Measurements from ENCODE around the gene SCP2D1.

The SCP2D1 gene

DNA sequence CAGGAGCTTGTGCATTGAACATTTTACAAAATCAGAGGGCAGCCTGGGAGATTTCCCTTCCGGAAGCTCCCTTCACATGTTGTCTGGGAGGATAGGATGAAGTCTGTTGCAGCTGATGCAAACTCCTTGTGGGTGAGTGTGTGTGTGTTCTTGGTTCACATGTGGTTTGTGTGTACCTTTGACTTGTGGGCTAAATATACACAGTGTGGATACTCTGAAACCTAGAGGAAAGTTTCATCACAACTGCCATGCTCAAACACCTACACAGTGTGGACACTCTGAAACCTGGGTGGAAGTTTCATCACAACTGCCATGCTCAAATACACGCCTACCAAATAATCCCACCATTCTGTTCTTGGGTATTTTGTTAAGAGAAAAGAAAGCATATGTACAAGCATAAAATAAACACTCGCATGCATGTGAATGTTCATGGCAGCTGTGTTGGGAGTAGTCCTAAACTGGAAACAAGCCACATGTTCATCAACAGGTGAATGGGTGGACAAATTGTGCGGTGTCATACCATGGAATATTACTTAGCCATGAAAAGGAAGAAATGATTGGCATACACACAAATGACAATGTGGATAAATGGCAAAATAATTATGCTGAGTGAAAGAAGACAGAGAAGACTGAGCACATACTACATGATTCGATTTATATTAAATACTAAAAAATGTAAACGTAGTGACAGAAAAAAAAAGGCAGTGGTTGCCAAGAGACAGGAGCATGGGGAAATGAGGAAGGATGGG lies 1.8 kb downstream of the SCP2D1 start:
- no peak for DNase-seq

DNA sequence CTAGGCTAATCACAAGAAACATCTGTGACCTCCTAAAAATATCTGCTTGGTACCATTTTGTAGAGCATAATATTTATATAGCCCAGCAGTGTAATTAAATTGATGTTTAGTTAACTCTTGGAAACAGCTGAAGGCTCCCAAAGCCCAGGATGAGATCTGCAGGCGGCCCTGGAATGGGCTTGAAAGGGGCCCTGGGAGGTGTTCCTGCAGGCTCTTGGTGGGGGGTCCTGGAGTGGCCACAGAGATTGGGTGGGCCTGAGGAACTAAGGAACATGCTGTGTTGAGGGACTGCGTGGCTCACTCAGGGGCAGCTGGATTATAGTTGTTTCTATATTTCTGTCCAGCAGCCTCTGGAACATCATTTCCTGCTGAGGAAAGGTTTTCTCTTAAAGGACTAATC lies 9.2 kb downstream of the SCP2D1 start:
- DNase-seq, result no peak

DNA sequence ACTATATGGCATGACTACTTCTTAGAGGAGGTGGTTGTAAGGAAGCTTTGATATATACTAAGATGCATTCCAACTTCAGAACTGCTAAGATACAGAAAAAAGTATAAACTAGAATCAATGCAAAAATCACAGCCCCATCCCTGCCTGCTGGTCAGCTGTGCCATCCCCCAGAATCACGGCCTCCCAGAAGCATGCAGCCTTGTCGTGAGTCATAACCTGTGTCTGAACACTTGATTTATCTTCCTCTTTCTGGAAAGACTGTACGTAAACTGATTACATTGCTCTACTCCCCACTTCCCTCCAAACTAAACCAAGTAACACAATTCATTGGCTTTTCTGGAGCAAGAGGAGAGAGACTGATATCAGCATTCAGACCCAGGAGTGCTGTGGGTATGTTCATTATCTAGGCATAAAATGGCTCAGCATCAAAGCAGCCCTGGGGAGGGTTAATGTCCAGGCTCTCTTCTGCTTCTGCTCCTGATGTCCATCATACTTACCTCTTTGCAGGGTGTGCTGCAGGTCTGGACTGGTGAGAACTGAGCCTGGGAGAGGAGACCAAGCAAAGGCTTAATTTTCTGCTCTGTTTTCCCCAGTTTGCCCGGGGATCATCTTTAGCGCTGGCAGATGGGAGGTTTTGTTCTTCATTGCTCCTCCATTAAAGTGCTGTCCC lies 18.4 kb downstream of the SCP2D1 start:
- DNase-seq, result peak in 1 of 2 experiments; percentile 1

DNA sequence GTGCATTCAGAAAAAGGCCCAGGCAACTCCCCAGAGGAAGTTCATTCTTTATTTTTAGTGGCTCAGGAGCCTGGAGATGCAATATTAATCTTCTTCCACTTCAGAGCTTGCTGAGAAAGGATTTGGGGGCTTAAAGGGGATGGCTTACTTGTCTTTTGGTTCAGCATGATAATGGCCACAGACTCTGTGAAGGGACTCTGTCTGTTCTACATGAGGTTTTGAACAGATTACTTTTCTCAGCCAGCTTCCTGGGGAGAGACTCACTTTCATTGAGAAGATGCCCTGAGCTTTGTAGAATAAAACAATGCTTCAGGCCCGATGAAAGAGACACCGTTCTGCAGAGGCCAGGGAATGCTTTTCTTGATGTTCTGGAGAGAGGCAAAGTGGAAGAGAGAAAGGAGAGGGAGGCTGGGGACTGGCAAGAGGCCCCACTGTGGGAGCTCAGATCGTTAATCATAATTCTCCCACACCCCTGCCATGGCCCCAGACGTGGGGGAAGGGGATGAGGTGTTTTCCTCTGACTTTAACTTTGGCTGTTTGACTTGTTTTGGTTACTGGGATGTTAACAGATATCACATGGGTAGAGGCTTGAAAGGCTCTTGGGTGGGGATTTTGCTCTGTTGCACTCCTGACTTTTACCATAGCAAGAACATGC lies 19.1 kb downstream of the SCP2D1 start:
- no peak for DNase-seq

DNA sequence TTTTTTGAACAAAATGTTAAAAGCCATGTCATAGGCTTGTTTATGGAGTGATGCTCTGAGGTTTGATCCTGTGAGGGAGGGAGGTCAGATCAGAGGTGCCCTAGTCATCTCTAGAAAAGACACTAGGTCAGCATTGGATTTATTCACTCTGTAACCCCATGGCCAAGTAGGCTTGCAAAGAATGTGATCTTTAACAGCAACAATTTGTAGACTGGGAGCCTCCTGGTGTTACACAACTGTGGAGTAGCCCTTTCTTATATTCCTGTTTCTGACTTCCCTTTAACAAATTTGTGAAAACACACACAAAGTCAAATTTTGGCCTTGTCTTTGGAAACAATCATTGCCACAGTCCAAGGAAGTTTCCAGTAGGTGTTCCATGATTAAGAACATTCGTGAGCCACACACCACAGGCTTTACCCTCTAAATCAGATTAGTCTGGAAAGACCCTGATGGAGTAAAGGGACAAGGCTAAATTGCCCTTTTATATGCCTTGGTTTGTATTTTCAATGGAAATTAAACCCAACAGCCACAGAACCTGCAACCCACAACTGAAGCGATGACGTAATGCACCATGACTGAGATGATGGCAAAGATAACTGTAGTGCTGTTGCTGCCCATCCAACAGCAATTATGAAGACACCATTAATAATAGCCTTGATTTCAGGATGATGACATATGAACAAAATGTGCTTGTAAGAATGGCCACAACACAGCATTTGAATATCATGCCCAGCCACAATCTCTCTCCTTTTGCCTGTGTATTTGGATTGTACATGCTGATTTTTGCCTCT lies 22.1 kb downstream of the SCP2D1 start:
- no peak for DNase-seq

DNA sequence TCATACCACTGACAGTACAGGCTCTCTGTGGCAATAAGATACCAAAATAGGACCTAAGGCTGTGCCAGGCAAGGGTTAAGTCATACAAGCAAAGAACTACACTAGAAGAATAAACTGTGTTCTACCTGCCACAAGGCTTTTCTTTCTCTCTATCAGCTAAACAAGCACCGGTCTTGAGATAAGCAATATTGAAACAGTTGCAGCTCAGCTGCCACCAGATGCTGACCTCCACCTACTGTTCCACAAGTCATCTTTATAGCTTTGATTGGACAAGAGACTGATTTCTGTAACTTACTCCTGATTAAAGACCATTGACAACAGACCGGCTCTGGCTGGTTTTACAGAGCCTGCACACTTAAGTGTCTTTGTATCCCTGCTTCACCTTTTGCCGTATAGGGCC lies 24.1 kb downstream of the SCP2D1 start:
- DNase-seq, result no peak

DNA sequence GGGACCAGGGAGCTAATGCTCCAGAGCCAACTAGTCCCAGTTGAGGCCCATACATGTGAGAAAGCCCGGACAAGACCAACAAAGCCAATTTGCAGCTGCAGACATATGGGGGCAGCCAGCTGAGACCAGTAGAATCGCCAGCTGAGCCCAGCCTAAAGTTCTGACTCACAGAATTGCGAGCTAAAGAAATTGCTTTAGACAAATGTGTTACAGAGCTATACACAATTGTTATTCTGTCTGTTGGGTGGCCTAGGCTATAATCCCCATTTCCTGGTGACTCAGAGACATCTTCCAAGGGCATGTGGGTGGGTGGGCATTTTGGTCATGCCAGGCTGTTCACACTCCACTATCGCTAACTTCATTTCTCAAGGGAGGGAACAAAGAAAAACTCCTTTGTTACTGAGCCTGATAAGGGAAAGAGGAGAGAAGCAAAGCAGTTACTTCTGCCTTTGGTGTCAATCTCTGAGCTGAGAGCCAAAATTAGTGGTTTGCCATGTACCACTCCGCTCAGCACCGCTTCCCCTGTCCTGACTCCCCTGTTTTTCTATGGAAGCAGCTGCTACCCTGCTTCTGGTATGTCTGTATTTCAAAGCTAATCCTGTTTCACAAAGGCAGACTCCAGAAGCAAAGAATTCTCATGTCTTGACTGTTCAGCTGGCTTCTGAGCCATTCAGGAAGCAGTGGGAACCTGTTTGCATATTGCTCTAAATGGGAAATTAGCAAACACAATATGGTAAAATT lies 26.1 kb downstream of the SCP2D1 start:
- DNase-seq, result no peak

DNA sequence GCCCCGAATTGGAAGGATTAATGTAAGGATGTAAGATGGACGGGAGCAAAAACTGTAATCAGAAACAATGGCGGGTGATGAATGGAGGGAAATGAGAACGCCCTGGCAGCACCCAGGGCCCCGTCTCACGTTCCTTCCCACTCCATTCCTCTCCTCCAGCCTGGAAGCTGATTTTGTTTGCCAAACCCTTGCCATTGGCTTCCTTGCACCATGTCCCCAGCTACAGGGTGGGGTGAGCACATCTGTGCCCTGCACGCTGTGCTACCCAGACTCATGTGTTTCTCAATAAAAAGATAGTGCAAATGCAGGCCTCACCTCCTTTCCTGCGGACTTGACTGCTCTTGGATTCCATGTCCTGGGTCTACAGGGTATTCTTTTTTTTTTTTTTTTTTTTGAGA lies 26.7 kb downstream of the SCP2D1 start:
- DNase-seq, result no peak

DNA sequence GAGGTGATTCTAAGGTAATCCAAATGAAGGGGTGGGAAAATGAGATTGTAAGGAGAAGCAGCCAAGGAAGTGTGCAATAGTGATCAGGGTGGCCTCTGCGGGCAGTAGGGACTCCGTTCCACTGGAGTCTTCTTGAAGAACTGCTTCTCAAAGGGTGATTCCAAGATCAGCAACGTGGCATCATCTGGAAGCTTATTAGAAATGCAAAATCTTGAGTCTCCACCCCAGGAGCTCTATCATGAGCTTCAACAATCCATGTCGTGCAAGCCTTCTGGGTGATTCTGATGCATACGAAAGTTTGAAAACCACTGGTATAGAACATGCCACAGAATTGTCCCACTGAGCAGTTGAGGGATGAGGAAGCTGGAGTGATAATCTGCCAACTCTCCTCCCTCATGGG lies 31.4 kb downstream of the SCP2D1 start:
- no peak for DNase-seq

DNA sequence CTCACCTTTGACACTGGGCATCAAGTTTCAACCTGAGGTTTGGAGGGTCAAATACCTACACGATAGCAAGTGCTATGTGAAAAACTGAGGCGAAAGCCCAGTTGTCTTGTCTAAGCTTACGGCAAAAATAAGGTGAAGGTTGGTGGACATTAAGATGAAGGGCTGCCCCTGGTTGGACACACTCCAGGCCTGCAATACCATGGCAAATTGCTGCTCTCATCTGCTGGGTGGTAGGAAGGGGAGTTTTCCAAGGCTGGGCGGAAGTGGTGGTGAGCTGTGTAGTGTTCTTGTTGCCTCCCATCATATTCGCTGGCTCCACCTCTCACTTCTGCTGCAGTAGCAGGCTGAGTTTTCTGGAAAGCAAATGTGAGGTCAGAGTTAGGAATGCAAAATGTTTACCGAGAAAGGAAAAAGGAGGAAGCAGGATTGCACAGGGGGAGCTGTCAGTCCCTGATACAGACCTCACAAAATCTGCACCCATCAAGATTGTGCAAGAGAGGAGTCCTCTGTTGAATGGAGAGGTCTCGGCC lies 33.7 kb downstream of the SCP2D1 start:
- no peak for DNase-seq

DNA sequence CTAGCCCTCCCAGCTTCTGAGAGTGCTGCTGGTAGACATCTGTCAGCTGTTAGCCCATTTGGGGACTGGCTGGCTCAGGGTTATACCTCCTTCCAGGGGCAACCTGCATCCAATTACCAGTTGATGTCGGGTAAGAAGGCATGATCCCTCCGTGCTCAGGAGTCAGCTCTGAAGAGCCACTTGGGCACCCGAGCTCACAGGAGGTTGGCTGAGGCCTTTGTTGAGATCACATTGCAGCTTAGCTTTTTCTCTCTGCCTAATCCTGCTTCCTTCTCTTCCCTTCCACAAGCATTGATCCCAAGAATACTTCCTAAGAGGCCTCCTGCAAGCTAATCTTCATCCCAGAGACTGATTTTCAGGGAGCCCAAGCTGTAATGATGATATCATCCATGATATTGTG lies 35.5 kb downstream of the SCP2D1 start:
- DNase-seq, result no peak

DNA sequence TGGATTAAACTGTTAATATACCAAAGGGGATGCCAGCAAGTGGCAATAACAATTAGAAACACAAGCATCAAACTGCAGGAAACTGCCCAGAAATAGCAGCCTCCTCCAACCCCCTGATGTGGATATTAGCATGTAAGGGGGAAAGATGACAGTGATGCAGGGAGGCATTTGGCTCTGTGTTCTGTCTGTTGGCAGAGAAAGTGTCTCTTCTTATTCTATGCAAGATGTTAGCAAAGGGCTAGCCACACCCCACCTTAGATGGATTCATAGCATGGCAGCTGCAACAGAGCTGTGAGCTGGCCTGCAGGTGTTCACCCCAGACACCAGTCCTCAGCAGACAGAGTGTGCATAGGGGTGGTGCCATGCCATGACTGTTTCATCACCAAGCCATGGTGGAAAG lies 38.0 kb downstream of the SCP2D1 start:
- no peak for DNase-seq

DNA sequence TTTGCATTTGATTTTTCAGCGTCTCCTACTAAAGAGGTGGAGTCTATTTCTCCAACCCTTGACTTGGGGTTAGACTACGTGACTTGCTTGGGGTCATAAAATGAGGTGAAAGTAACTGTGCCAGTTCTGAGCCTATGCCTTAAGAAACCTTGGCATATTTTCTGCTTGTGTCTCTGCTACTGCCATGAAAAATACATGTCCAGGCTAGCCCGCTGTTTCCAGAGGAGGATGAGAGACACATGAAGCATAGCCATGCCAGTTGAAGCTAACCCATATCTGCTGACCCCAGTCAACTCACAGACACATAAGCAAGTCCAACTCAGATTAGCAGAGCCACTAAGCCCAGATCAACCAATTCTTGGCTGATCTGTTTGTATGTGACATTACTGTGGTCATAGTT lies 38.7 kb downstream of the SCP2D1 start:
- no peak for DNase-seq

DNA sequence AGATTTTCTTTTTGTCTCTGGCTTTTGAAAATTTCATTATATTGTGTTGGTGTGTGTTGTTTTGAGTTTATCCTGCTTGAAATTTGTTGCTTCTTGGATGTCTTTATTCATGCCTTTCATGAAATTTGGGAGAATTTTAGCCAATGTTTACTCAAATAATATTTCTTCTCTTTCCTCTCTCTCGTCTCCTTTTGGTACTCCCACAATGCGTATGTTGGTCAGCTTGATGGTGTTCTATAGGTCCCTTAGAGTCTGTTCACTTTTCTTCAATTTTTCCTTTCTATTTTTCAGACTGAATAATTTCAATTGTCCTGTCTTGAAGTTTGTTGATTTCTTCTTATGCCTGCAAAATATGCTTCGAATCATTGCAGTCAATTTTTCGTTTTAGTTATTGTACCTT lies 39.6 kb downstream of the SCP2D1 start:
- no peak for DNase-seq

DNA sequence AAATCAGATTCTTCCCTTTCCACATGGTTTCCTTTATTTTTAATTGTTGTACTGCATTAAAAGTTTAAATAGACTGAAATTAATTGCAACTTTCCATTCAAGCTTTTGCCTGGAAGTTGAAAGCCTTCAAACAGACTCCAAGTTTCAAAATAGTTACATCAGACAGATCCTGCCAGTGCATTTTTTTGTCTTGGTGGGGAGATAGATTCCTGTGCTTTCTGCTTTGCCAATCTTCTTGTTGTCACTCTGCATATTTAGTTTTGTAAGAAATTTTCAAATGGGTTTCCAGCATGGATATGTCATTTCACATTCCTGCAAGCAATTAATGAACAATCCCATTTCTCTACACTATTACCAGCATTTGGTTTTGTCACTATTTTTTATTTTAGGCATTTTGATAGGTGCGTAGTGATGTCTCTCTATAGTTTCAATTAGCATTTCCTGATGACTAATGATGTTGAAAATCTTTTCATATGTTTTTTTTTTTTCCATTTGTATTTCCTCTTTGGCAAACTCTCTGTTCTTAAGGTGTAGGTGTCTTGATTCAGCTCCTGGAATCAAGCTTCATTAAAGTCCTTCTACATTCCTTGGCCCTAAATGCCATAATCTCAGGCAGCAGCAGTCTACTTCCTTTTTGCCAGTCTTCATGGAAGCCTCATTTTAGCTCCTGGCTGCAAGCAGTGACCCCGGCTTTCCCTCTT lies 40.5 kb downstream of the SCP2D1 start:
- DNase-seq, result no peak

DNA sequence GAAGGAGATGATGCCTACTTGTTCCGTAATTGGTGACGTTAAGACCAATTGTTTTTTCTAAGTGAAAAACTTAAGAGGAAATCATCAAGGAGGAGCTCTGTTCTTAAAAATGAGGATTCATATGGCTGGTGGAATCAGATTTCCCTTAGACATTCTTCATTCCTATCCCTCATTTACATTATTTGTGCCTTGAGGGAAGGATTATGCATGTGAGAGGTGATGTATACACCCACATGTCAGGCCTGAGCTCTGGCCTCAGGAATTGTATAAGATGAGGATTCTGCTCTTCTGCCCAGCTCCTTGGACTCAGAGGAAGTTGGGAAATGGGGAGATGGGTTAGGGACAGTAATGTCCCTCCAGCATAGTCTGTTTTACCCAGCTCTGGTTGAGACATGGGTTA lies 42.3 kb downstream of the SCP2D1 start:
- DNase-seq, result no peak

DNA sequence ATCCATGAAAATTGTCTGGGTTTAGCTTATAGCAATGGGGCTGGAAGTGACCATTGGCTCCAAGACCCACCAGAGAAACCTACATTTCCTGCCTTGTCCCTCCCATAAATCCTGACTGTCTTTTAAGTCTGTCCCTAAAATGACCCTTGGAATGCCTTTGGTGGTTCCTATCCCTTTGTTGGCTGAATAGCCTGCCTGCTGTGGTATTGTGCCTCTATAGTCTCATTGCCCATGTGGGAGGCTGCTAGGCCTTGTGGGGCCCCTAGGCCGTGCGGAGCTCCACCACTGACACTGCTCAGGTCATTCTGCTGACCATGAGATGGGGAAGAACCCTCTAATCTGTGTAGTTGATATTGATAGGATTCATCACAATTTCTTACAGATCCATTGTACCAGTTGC lies 43.3 kb downstream of the SCP2D1 start:
- no peak for DNase-seq

DNA sequence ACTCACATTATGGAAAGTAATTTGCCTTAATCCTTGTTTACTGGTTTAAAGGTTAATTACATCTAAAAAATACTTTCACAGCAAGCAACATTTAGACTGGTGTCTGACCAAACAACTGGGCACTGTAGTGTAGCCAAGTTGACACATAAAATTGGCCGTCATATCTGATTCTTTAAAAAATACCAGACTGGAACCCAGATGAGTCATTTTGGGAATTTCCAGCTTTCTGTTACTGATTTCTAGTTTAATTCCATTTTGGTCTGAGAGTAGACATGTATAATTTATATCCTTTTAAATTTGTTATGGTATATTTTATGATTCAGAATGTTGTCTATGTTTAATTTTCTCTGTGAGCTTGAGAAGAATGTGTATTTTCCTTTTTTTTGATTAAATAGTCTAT lies 44.1 kb downstream of the SCP2D1 start:
- no peak for DNase-seq

DNA sequence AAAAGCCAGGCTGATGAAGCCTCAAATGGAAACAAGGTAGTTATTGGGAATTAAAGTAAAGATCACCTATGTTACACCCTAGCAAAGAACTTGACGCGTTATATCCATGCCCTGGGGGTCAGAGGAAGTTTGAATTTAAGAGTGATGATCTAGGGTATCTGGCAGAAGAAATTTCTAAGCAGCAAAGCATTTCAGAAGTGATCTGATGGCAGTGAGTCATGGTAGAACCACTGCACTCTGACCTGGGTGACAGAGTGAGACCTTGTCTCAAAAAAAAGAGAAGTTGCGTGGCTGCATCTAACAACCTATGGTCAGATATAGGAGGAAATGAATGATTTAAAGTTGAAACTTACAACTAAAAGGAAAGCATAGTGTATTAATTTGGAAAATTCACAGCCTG lies 45.2 kb downstream of the SCP2D1 start:
- no peak for DNase-seq

All from AML-193 (cell line).